Astrocyte of the spinal cord (primary cell): Measurements from ENCODE around the gene WNT2.

Source experiments
- DNase-seq: peaks from one replicate; pipeline ENCODE4 v3.0.0; 2011; ENCODE audit warnings: low read depth, low spot score
- H3K4me3 ChIP-seq: 2 replicates; pipeline ENCODE4 v1.5.1; 2011; ENCODE audit warnings: low read depth, mild to moderate bottlenecking, low read length, moderate library complexity
- CTCF ChIP-seq: IDR thresholded peaks from 2 replicates; pipeline ENCODE4 v1.5.1; 2012; ENCODE audit warnings: low read depth, mild to moderate bottlenecking, low read length, inconsistent platforms
- in situ Hi-C: cut with HindIII; loops from 2 replicates; pipeline ENCODE4 v1.10.0; 2017; ENCODE audit warnings: low sequenced_read_pairs

The WNT2 gene

GRCh38 chr7:117279203-117279602 lies 43.7 kb downstream of the WNT2 start:
- no peak overlapping the region for H3K4me3 ChIP-seq
- TF ChIP-seq CTCF, result no peak
- in situ Hi-C loops, result no loop called here
- DNase-seq, result no peak

GRCh38 chr7:117278040-117278439 lies 44.8 kb downstream of the WNT2 start:
- in situ Hi-C loops, result no loop called here
- no peak for DNase-seq
- no peak for TF ChIP-seq CTCF
- H3K4me3 ChIP-seq, result no peak overlapping the region

GRCh38 chr7:117277576-117277975 lies 45.3 kb downstream of the WNT2 start:
- in situ Hi-C loops, result no loop called here
- no peak for DNase-seq
- no peak for TF ChIP-seq CTCF
- H3K4me3 ChIP-seq, result no peak overlapping the region

- in situ Hi-C loops, result no loop called here
- no peak for DNase-seq
- no peak overlapping the region for H3K4me3 ChIP-seq
- TF ChIP-seq CTCF, result no peak
Measured at GRCh38 chr7:117274951-117275350, 47.9 kb downstream of the WNT2 start.

GRCh38 chr7:117273814-117274225 lies 49.0 kb downstream of the WNT2 start:
- in situ Hi-C loops, result no loop called here
- no peak for DNase-seq
- no peak overlapping the region for H3K4me3 ChIP-seq
- TF ChIP-seq CTCF, result no peak

GRCh38 chr7:117273325-117273724 lies 49.5 kb downstream of the WNT2 start:
- in situ Hi-C loops, result no loop called here

More at GRCh38 chr7:117273325-117273724, 49.5 kb downstream of the WNT2 start:
- H3K4me3 ChIP-seq, result no peak overlapping the region
- DNase-seq, result no peak
- no peak for TF ChIP-seq CTCF
